Activated CD8-positive, alpha-beta memory T cell treated with anti-CD3 and anti-CD28 coated beads for 36 hours (primary cell): ENCODE data around the gene MUC4. TPM values are rescaled to one million over a fixed set of nuclear protein-coding genes. Genes with fewer than 3 reads are reported as not detected.

Experiments
- CTCF ChIA-PET: fragments of 350-600 bp; sonication (Branson Sonifier 250); formaldehyde crosslinking; loops from one replicate; lab custom pipeline; 2021; ENCODE audit warnings: antibody characterized with exemption; lab: Charles Lee
- POLR2A ChIA-PET: fragments of 350-600 bp; sonication (Branson Sonifier 250); formaldehyde crosslinking; loops from one replicate; lab custom pipeline; 2021; ENCODE audit warnings: antibody characterized with exemption; lab: Charles Lee
- total RNA-seq, 2 experiments: library from RNA; stranded (reverse); gene quantifications; one replicate each; pipeline ENCODE4 v1.2.3, GENCODE V29; 2021

MUC4 gene, protein sequence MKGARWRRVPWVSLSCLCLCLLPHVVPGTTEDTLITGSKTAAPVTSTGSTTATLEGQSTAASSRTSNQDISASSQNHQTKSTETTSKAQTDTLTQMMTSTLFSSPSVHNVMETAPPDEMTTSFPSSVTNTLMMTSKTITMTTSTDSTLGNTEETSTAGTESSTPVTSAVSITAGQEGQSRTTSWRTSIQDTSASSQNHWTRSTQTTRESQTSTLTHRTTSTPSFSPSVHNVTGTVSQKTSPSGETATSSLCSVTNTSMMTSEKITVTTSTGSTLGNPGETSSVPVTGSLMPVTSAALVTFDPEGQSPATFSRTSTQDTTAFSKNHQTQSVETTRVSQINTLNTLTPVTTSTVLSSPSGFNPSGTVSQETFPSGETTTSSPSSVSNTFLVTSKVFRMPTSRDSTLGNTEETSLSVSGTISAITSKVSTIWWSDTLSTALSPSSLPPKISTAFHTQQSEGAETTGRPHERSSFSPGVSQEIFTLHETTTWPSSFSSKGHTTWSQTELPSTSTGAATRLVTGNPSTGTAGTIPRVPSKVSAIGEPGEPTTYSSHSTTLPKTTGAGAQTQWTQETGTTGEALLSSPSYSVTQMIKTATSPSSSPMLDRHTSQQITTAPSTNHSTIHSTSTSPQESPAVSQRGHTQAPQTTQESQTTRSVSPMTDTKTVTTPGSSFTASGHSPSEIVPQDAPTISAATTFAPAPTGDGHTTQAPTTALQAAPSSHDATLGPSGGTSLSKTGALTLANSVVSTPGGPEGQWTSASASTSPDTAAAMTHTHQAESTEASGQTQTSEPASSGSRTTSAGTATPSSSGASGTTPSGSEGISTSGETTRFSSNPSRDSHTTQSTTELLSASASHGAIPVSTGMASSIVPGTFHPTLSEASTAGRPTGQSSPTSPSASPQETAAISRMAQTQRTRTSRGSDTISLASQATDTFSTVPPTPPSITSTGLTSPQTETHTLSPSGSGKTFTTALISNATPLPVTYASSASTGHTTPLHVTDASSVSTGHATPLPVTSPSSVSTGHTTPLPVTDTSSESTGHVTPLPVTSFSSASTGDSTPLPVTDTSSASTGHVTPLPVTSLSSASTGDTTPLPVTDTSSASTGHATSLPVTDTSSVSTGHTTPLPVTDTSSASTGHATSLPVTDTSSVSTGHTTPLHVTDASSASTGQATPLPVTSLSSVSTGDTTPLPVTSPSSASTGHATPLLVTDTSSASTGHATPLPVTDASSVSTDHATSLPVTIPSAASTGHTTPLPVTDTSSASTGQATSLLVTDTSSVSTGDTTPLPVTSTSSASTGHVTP (N-terminal part only)
- total RNA-seq, result under 1 TPM; 0.13 to 0.32 TPM

DNA sequence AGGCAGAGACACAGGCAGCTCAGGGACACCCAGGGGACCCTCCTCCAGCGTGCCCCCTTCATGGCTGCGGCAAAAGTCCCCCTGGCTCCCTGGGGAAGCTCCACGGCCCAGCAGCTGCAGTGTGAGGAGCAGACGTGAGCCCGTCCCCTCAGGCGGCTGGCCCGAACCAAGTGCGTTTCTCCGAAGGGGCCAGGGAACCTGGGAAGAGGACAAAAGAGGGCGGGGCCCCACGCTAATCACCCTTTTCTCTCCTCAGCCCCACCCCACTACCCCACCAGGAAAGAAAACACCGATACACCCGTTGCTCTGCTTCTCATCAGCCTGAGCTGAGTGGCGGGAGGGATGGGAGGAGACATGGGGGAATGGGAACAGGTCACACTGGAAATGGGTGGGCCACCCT lies at the start of gene MUC4:
MUC4 (minus strand) TSS at position 174 of the 400 bp plus-strand sequence; CDS start at position 62, 112 bp downstream.
- ChIA-PET CTCF (interaction anchor here (1.4 kb wide), 1 partner anchor 39 kb away, joined by 3 read pairs; no protein-coding TSS in a partner anchor), POLR2A (no interaction called here)

DNA sequence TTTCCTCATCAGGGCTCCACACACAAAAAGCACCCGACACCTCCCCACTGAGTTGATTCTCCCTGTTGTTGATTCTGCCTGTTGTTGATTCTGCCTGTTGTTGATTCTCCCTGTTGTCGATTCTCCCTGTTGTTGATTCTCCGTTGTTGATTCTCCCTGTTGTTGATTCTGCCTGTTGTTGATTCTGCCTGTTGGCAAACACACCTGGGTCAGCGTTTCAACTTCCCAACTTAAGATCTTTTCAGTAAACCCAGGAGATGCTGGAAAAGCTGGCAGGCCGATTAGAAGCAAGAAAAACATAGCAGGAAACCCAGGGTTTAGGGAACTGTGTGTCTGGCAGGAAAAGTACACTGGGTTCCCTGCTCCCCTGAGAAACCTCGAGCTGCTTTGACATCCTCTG lies 48.7 kb upstream of the MUC4 start:
- ChIA-PET CTCF (interaction anchor here (0.6 to 6.6 kb wide), 4 partner anchors 10 to 54 kb away, joined by 3 to 68 read pairs (median 30); no protein-coding TSS in a partner anchor), POLR2A (no interaction called here)

DNA sequence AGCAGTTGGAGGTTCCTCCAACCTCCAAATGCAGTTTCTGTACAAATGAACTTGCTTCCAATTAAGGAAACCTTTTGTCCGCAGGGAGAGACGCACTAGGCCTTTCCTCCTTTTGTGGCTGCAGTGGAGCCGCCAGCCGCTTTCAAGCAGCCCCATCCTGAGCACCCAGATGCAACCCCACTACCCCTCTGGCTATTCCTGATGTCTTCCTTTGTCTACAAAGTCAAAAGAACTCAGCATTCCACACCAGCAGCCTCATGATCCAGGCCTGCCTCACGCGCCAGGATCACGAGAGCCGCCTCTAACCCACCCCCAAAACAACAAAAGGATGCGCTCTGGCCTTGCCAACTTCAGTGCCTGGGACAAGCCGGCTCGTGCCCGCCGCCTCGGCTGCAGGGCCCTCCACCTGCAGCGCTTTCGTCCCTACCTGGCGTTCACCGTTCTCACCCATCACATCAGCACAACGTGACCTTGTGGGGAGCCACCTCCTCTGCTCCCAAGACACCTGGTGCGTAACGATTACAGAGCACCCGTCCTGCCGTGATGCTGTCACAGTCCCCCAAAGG lies 48.2 kb upstream of the MUC4 start:
- POLR2A ChIA-PET, result interaction anchor here (0.7 to 1.1 kb wide), 2 partner anchors 37 to 98 kb away, joined by 3 read pairs; no protein-coding TSS in a partner anchor
- CTCF ChIA-PET, result interaction anchor here (0.6 to 6.6 kb wide), 16 partner anchors 9 to 122 kb away, joined by 3 to 68 read pairs (median 5); no protein-coding TSS in a partner anchor

DNA sequence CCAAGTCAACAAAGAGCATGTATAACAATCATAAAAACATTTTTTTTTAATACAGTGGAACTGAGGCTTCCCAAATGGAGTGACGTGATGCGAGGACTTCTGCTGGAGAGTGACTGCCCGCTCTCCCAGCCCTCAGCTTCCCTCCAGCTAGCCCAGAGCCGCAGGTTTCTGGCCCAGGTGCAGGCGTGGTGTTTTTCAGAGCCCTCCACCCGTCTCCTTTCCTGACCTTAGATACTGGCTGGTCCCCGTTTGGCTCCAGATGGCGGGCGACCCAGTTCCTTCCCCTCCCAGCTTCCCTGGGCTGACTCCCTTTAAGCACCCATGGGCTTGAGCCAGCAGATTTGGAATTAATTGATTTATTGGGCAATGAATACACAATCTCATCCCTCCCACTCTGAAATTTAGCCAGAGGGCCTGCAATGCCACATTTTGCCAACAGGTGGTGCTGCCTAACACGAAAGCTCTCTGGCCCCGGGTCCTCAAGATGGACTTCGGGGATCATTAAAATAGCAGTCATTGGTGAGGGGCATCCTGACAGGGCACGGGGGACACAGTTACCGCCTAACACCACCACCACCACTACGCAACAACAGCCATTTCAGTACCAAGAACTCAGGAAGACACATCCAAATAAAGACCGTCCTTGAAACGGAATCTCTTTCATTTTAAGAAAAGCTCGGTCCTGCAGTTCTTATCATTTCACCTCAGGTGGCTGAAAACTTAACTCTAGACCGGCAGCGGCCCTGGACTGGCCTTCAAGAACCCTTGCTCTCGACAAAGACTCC lies 47.5 kb upstream of the MUC4 start:
- POLR2A ChIA-PET, result interaction anchor here (0.7 to 1.1 kb wide), 2 partner anchors 37 to 98 kb away, joined by 3 read pairs; no protein-coding TSS in a partner anchor
- CTCF ChIA-PET, result interaction anchor here (0.6 to 6.6 kb wide), 15 partner anchors 8 to 122 kb away, joined by 3 to 68 read pairs (median 5); no protein-coding TSS in a partner anchor

DNA sequence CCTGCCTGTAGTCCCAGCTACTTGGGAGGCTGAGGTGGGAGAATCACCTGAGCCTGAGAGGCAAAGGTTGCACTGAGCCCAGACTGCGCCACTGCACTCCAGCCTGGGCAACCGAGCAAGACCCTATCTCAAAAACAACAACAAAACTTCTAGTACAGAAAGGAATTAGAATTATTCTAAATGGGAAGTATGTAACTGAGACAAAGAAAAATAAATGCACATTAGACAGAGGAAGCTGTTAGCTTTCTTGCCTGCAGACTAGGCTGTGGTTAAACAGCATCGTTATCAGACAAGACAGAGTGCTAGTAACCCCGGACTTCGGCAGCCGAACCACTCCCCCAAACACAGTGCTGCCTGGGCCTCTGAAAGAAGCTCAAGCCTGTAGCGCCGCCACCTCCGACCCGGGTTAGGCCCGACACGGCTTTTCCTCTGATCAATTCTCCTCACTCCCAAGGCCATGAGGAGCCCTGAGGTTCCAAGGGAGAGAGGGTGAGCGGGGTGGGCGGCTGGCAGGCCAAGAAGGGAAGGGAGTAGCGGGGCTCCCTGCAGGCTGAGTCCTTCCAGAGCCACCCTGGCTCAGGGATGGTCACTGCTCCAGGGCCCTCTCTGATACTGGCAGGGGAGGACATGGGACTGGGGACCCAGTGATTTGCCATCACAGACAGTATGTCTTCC lies 44.8 kb upstream of the MUC4 start:
- ChIA-PET POLR2A (no interaction called here), CTCF (interaction anchor here (1.3 to 6.6 kb wide), 2 partner anchors 38 to 58 kb away, joined by 4 to 68 read pairs; no protein-coding TSS in a partner anchor)

DNA sequence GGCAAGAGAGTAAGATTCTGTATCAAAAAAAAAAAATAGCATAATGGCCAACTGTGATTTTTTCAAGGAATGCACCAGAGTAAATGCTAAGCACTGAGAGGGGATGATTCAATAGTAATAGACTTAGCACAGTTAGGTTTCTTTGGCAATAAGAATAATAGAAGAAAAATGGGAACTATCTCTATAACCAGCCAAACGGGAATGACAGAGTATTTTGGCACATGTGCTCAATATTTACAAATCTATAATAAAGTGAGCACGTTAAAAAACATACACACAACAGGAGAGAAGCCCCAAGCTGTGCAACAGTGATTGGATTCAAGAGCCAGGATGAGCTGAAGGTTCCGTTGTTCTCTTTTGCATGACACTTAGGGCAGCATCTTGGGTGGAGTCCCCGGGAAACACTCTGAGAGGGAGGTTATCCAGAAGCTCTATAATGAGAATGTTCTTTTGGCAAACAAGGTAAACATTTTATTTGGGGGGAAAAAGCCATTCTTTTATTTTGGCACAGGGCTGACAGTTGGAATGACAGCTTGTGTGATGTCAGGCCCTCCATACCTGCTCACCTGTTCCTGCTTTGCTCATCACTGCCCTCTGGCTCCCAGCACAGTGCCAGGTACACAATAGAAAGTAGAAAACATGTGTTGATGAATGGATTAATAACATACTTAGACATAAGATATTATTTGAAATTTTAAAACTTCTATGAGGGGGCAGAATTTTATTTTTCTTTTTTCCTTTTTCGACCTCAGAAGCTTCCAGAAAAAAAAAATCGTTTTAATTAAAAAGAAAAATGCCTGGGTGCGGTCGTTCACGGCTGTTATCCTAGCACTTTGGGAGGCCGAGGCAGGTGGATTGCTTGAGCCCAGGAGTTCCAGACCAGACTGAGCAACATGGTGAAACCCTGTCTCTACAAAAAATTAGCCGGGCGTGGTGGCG lies 44.0 kb upstream of the MUC4 start:
- POLR2A ChIA-PET, result no interaction called here
- CTCF ChIA-PET, result interaction anchor here (1.3 to 6.6 kb wide), 2 partner anchors 39 to 59 kb away, joined by 4 to 68 read pairs; no protein-coding TSS in a partner anchor

DNA sequence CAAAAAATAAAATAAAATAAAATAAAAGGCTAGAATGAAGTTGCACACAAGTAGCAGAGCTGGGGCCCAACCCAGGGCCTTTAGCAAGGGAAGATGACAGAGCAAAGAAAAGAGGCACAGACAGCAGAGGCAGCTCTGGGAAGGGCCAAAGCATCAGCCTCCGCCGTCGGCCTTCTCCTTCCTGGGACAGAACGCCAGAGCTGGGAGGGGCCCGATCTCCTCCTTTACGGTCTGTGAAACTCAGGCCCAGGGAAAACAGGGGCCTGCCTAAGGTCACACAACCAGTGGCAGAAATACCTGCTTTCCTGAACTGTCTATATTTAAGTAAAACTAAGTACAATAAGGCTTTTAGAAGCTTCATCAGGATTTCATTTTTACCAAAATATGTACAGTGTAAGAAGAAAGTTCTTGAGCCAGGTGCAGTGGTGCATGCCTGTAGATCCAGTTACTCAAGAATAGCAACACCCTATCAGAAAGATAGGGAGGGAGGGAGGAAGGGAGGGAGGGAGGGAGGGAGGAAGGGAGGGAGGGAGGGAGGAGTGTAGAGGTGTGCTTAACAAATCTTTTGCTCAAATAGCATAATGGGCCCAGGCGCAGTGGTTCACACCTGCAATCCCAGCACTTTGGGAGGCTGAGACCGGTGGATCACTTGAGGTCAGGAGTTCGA lies 43.0 kb upstream of the MUC4 start:
- CTCF ChIA-PET, result interaction anchor here (0.6 to 1.6 kb wide), 2 partner anchors 60 to 1199 kb away, joined by 3 to 5 read pairs; no protein-coding TSS in a partner anchor
- POLR2A ChIA-PET, result no interaction called here

DNA sequence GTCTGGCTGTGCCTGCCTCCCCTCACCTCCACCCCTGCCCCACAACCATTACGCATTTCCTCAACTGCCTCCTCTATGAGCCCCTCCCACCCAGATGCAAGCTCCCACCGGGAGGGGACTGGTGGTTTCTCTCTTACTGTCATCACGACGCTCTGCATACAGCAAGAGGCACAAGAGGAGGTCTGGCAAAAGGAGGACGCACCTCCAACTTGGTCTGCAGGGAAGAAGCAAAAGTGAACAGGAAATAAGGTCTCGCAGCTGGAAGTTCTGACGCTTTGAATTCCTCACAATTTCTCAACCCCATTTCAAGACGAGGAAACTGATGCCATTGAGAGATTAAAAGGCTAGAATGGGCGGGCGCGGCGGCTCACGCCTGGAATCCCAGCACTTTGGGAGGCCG lies 42.3 kb upstream of the MUC4 start:
- POLR2A ChIA-PET, result no interaction called here
- CTCF ChIA-PET, result interaction anchor here (1.6 kb wide), 1 partner anchor 61 kb away, joined by 5 read pairs; no protein-coding TSS in a partner anchor

DNA sequence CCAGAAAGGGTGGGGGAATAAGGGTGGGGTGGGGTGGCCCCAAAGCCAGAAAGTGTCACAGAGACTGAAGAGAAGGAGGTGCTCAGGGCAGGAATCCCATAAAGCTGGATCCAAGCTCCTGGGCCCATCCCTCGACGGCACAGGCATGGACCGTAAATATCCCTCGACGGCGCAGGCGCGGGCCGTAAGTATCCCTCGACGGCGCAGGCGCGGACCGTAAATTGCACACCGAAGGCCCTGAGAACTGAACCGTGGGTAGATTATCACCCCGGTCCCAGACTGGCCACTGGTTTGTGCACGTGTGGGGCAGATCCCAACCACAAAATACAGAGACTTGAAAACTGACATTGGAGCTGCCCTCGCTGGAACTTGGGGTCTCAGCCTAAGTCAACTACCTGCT lies 41.3 kb upstream of the MUC4 start:
- ChIA-PET CTCF (interaction anchor here (1.2 to 4.8 kb wide), 3 partner anchors 7 to 62 kb away, joined by 5 to 50 read pairs (median 5); no protein-coding TSS in a partner anchor), POLR2A (no interaction called here)

DNA sequence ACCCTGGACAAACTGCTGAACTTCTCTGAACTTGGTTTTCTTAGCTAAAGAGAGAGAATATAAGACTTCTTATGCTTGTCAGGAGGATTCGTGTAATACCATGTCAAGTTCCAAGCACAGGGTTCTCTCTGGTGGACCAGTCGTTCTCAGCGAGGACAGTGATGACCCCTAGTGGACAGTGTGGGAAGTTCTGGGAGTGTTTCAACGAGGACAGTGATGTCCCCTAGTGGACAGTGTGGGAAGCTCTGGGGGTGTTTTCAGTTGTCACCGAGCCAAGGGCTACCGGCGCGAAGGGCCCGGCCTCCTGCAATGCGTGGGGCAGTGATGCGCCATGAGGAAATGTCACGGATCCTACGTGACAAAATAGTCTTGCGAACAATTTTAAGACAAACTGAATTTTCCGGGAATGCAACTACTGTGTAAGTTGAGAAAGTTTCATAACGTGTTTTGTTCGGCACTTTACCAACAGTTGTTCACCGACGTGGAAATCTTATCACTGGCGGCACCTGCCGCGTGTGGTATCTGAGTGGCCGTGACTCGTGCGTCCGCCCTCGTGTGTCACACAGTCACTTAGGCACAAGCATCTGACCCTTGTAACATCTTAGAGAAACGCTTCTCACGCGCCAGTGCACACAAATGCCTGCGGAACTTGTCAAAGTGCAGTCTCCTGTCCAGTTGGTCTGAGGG lies 39.3 kb upstream of the MUC4 start:
- CTCF ChIA-PET, result interaction anchor here (0.6 to 4.8 kb wide), 25 partner anchors 9 to 298 kb away, joined by 3 to 50 read pairs (median 5); partner anchors contain the start of genes MUC4 and TNK2
- POLR2A ChIA-PET, result no interaction called here

DNA sequence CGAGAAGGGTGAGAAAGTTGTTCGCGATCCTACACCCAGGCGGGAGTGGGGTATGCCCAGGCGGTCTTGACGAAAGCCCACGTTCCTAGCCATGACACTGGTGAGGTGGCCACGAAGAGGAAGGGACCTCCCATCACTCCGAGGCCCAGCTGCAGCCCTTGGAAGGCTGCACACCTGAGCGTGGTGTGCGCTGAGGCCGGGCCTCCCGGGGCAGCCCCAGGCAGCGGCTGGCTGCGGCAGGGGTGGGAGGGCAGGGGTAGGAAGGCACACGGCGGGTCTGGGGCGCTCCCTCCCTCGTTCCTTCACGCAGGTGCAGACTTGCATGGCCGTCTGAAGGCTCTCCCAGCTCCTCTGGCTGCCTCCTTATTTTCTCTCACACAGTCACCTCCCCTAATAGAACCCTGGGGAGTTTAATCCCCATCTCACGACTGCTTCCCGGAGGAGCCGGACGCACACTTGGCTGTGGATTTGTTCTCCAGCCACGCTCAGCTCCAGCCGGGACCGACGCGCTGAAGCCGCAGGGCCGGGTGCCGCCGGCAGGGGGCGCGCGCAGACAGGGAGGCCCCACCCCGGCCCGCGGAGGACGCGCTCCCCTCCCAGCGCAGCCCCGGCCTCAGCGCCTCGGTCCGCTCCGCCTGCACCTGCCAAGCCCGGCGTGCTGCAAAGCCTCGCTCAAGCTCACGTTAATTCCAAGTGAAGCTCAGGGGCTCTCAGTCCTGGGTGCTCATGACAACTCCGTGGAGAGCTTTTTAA lies 37.8 kb upstream of the MUC4 start:
- CTCF ChIA-PET, result interaction anchor here (0.7 to 4.8 kb wide), 18 partner anchors 8 to 152 kb away, joined by 3 to 50 read pairs (median 7); partner anchors contain the start of gene TNK2
- POLR2A ChIA-PET, result no interaction called here

DNA sequence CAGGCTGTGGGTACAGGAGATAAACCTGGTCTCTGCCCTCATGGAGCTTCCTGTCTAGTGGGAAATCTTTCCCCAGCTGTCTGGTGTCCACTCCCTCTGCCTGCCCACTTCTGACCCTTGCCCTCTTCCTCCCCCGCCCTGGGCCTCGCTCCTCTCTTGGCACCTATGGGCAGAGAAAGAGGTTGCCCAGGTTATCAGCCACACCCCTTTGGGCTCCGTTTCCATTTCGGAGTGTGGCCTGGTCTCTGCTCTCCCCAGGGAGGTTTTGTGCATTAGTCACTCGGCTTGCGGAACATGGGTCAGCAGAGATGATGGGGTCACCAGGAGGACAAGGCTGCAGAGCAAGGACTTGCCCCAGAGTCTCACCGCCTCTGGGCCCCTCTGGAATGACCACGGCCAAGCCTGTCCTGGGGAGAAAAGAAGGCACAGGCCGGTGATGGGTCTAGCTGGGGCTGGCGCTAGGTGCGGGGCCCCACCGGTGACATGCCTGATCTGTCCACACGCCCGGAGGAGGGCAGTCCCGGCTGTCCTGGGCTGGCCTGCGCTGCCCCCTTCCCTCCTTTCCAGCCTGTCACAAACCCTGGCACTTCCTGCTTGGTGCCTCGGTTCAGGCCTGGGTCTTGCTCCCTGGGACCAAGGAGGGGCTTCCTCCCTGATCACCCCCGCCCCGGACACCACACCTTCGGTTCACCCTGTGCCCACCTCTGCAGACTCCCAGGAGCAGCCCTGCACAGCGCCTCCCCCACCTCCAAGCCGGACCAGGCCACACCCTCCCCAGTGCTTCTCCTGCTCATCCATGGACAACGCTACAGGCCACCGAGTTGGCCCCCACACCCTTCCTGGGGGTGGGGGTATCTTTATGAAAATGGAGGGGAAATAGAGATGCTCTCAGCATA lies 35.6 kb upstream of the MUC4 start:
- ChIA-PET CTCF (no interaction called here), POLR2A (no interaction called here)

DNA sequence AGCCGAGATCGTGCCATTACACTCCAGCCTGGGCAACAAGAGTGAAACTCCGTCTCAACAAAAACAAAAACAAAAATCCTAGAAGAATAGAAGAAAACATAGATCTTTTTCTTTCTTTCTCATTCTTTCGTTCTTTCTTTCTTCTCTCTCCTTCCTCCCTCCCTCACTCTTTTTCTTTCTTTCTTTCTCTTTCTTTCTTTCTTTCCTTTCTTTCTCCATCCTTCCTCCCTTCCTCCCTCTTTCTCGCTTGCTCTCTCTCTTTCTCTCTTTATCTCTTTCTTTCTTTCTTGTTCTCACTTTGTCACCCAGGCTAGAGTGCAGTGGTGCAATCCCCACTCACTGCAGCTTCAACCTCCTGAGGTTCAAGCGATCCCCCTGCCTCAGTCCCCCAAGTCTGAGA lies 33.8 kb upstream of the MUC4 start:
- CTCF ChIA-PET, result no interaction called here

More for the DNA sequence above, 33.8 kb upstream of the MUC4 start:
- POLR2A ChIA-PET, result no interaction called here
